ENCODE data around the gene GGT7. TPM values are rescaled to one million over a fixed set of nuclear protein-coding genes. Genes with fewer than 3 reads are reported as not detected.
"Not testable (repeated sequence)": the region's sequence is repeated elsewhere in the genome, so short reads cannot be mapped to it uniquely, and the experiment has no call there.

Gene GGT7, protein sequence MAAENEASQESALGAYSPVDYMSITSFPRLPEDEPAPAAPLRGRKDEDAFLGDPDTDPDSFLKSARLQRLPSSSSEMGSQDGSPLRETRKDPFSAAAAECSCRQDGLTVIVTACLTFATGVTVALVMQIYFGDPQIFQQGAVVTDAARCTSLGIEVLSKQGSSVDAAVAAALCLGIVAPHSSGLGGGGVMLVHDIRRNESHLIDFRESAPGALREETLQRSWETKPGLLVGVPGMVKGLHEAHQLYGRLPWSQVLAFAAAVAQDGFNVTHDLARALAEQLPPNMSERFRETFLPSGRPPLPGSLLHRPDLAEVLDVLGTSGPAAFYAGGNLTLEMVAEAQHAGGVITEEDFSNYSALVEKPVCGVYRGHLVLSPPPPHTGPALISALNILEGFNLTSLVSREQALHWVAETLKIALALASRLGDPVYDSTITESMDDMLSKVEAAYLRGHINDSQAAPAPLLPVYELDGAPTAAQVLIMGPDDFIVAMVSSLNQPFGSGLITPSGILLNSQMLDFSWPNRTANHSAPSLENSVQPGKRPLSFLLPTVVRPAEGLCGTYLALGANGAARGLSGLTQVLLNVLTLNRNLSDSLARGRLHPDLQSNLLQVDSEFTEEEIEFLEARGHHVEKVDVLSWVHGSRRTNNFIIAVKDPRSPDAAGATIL
- 2.0 and 2.4 TPM in 2 replicates for total RNA-seq (2014; rRNA removed; shearing (Covaris generic))

DNA sequence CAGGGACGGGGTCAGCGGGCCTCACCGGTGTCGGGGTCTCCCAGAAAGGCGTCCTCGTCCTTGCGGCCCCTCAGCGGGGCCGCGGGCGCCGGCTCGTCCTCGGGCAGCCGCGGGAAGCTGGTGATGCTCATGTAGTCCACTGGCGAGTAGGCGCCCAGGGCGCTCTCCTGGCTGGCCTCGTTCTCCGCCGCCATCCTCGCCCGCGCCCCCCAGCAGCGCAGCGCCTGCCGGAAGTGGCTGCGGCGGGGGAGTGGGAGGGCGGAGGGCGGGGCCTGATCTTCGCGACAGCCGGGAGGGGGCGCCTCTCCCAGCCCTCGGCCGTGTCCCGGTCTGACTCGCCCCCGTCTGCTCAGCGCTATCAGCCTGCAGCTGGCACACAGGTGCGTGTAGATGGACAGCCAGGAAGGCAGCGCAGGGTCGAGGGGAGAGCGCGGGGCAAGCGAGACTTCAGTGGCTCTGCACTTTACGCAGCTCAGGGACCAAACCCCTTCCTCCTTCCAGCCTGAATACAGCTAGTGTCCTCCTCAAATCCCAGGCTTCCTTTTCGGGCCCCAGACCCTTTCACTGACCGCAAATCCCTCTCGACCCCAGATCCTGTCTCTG is at the start of gene GGT7:
GGT7 (minus strand) TSS at position 235 of the 603 bp plus-strand sequence; CDS start at position 194, 41 bp downstream.
- DNase-seq (ENCODE audit: low spot score) = peak; percentile 72

DNA sequence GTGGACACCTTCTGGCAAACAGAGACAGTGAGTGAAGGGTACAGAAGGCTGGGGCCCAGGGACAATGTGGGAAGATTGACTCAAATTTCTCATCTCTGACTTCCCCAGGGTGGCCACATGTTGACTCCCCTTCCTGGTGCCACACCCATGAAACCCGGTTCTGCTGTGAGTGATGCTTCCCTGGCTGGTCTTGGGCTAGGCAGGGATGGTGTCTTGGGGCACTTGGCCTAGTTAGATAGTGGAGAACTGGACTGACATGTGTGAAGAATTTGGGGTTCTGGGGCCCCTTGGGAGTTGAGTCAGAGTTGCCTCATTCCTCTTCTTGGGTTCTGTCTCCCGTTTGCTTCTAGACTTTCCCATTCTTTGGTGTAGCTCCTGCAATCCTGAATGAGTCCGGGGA is 48.8 kb upstream of the GGT7 start:
- no peak for DNase-seq (ENCODE audit: low spot score)

DNA sequence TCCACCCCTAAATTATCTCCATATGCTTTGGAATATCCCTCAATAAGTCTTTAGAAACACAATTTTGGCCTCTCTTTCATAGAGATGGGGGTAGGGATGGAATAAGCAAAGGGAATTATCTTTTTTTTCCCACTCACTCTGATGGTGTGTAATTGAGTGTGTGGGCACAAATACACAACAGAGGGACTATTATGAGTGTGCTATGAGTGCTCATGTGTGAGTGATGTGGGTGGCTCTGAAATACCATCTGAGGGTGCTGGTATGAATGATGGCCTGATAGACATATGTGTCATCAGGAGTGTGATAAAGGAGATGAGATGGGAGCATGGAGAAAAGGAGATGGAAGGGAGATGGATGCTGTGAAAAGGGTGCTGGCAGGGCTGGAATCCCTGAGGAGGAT is 47.4 kb upstream of the GGT7 start:
- DNase-seq (ENCODE audit: low spot score) = no peak

DNA sequence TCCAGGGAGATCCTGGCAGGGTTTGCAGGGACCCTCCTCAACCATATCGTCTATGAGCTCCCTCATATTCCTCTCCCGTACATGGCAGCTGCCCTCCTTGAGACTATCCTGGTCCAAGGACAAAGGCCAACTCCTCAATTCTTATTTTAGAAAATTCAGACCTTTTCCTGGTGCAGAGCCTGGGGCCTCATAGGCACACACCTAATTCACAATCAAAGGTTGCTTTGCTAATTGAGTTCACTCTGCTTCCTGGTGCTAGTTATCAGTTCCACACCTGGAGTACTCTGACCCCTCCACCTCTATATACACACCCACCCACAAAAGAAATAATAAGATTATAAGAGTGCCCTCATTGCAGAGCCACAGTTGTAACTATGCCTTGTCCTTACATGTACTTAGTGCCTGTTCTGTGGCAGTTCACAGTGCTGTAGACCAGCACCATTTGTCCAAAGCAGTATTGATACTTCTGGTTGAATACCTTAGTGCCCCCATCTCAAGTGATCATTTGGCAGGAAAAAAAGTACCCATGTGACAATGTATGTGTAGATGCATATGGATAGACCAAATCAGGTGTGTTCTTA is 44.2 kb upstream of the GGT7 start:
- no peak for DNase-seq (ENCODE audit: low spot score)

DNA sequence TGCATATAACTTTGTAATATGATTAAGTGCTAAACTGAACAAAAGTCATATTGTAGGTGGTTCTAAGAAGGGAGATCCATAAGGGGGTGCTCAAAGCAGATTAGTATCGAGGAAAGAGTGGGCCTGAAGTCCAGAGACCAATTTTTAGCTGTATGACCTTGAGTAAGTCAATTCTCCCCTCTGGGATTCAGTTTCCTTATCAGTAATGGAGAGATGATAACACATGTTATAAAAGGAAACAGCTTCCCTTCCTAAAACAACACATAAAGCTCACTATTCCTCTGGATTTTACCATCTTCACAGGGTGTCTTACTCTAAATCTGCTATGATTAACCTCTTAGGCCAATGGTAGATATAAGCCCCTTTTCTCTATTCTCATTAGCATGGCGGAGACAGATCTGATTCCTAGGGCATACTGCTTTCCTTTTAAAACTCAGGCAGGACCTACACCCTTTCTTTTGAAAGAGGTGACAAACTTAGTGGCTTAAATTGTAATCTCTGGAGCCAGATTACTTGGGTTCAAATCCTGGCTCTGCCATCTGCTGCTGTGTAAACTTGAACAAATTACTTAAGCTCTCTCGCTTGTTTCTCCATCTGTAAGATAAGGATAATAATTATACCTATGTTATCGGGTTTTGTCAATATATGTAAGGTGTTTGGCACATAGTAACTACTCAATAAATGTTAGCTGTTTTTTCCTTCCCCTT is 43.2 kb upstream of the GGT7 start:
- no peak for DNase-seq (ENCODE audit: low spot score)

DNA sequence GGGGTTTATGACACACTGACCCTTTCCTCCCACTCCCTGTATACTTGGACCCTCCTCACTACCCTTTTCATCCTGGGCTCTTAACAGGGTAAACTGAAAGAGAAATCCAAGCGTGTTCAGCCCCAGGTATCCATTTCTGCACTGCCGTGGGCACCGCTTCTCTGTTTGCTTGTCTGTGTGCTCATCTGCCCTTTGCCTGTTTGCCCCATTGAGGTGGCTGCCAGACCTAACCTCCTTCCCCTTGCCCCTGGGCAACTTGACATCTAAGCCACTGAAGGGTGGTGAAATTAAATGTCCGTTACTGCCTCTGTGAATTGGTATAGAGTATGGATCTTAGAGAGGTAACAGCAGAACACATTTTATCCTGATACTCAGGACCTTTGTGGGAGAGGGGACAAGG is 42.5 kb upstream of the GGT7 start:
- no peak for DNase-seq (ENCODE audit: low spot score)

DNA sequence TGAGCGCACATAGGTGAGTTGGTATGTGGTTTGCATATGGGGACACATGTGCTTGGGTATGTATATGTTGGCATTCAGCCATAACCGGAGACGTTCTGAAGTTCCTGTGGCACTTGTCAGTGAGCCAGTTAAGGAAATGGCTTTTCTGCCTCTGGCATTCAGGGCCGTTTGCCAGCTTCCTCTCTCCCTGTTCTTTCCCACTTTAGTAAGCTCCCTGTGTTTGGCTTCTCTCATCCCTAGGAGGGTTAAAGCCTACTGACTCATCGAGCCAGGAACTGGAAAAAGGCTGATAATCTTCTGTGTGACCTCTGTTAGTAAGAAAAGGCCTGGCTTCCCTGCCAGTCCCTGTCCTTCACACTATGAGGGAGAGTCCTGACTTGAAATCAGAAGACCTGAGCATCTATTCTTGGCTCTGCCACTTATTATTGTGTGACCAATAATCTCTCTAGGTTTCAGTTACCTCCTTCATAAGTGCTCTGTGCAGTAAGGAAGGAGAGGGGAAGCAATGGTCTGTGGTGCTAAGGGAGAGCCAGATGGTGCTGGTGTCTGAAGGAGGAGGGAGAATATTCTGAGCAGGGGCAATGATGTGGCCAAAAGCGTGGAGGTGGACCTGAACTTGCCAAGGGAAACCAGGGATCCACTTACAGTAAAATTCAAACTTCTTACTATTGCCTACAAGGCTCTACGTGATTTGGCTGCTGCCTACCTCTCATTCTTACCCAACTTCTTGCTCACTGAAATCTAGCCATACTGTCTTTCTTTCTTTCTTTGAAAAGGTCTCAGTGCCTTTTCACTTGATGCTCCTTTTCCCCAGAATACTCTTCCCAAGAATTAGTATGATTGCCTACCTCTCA is 35.2 kb upstream of the GGT7 start:
- DNase-seq (ENCODE audit: low spot score) = peak; percentile 92

DNA sequence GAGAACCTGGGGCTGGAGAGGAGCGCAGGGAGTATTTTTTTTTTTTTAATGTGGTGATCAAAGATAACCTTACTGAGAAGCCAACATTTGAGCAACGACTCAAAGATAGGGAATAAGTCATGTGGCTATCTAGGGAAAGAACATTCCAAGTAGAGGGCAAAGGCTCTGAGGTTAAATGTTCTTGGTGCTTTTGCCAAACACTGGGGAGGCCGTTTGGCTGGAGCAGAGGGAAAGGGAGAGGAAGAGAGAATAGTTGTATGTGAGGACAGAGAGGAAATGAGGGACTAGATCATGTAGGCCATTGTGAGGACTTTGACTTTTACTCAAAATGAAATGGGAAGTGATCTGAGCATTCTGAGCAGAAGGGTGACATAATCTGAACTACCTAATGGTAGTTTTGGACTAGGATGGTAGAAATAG is 31.6 kb upstream of the GGT7 start:
- DNase-seq (ENCODE audit: low spot score) = no peak

DNA sequence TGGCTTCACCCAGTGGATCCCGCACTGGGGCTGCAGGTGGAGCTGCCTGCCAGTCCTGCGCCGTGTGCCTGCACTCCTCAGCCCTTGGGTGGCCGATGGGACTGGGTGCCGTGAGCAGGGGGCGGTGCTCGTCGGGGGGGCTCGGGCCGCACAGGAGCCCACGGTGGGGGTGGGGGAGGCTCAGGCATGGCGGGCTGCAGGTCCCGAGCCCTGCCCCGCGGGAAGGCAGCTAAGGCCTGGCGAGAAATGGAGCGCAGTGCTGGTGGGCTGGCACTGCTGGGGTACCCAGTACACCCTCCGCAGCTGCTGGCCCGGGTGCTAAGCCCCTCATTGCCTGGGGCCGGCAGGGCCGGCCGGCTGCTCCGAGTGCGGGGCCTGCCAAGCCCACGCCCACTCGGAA is 26.1 kb upstream of the GGT7 start:
- DNase-seq (ENCODE audit: low spot score) = not testable (repeated sequence)

DNA sequence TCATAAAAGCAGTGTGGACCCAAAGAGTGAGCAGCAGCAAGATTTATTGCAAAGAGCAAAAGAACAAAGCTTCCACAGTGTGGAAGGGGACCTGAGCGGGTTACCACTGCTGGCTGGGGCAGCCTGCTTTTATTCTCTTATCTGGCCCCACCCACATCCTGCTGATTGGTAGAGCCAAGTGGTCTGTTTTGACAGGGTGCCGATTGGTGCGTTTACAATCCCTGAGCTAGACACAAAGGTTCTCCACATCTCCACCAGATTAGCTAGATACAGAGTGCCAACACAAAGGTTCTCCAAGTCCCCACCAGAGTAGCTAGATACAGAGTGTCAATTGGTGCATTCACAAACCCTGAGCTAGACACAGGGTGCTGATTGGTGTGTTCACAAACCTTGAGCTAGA is 25.5 kb upstream of the GGT7 start:
- DNase-seq (ENCODE audit: low spot score) = not testable (repeated sequence)

DNA sequence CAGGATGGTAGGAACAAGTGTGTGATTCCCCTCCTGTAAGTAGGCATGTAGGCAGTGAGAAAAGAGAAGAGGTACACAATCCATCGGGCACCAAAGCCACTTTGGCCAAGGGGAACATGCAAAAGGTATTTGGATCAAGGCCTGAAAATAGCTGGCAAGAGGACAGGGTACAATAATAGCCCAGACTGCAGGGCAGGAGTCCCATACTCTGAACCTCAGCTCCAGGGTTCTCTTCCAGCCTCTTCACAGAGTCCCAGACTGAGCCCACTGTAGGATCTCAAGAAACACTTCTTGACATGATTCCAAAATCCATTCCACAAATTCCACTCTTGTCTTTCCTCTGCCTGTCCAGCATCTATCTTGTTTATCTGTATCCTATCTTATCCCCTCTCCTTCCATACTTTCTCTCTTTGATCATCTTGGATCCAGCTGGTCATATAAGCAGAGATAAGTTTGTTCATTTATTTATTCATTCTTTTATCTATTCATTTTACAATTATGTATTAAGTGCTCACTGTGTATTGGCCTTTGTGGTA is 23.5 kb upstream of the GGT7 start:
- no peak for DNase-seq (ENCODE audit: low spot score)

DNA sequence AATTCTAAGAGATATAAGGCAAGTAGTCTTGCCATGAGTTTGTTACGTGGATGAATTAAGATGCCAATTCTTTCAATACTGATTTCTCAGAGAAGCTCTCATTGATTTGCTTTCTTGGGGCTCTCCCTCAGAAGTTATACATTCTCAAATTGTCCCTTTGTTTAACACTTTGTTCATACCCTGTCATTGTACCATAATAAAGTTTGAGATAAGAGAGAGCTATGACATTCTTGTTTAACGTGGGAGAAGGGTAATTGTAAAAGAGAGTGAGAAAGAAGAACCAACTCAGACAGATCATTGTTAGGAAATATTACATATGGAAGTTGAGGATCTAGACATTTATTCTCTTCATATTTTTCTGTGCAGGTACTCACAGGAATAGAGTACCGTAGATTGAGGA is 22.8 kb upstream of the GGT7 start:
- no peak for DNase-seq (ENCODE audit: low spot score)

DNA sequence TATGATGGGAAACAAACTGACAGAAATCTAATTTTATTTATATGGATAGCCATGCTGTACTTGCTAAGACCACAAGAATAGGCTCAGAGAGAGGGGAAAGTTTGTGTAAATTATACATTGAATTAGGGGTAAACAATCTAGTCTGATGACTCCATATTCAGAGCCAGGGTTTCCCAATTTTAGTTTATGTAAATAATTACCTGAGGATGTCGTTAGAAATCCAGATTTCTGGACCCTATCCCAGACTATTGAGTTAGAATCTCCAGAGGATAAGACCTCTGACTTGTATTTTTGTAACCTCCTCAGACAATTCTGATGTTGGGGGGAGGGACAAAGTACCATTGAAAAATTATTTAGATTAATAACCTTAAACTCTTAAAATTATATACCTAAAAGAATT is 22.1 kb upstream of the GGT7 start:
- DNase-seq (ENCODE audit: low spot score) = no peak

DNA sequence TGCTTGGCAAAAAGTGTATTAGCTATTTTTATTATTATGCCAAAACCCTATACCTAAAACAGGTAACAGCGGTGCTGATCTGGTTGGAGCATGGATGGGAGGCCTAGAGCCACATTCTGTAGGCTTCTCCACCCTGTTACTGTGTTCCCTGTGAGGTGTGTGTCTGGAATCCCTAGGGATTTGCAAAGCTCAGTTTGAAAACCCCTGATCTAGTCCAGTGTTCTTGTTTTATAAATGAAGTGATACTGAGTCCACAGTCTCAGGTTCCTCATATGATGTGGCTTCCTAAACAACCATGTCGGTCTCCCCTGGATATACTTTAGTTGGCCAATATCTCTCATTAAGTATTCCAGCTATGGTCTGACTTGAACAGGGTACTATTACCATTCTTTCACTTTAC is 20.0 kb upstream of the GGT7 start:
- no peak for DNase-seq (ENCODE audit: low spot score)

DNA sequence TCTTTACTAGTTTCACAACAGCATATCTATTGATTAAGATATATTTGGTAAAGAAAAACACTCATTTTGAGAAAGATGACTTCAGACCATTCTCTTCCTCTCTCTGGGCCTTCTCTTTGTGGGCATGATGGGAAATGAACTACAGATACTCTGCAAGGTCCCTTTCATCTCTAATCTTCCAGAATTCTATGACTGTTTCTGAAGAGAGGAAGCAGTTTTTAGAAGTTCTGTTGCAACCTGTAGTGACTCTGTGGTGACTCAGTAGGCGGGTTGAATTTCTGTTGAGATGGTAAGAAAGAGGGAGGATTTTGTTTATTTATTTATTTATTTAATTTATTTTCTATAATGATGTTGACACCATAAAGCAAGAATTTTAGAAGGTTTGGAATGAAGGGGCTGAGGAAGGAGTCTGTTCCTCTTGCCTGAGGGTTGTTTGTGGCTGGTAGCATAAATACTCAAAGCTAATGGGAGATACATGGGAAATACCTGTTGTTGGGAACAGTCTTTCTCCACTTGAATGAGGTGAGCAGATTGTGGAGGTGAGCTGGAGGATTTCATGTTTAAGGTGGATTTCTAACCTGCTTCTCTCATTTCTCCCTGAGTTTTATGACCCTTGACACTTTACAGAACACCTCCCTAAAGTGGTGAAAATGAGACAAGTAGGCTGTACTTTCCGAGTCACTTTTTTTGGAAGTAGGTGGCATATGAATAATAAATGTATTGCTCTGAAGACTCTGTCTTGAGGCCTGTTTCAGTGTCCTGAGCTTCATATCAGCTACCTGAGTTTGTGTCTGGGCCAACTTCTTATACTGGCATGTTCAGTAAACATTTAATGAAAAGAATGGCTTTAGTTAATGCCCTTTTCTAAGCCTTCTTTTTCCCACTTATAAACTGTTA is 18.8 kb upstream of the GGT7 start:
- no peak for DNase-seq (ENCODE audit: low spot score)

DNA sequence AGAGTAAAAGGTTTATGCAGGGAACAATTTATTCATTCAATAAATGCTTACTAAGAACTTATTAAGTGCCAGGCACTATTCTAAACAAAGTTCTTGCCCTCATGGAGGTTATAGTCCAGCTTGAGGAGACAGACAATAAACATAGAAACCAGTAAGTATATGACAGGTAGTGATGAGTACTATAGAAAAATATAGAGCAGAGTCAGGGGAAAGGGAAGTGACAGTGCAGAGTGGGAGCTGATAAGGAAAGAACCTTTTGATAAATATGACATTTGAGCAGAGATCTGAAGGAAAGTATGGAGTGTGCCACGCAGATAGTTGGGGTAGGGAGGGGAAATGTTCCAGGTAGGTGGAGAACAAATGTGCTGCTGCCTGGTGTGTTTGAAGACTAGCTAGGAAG is 15.8 kb upstream of the GGT7 start:
- DNase-seq (ENCODE audit: low spot score) = no peak

DNA sequence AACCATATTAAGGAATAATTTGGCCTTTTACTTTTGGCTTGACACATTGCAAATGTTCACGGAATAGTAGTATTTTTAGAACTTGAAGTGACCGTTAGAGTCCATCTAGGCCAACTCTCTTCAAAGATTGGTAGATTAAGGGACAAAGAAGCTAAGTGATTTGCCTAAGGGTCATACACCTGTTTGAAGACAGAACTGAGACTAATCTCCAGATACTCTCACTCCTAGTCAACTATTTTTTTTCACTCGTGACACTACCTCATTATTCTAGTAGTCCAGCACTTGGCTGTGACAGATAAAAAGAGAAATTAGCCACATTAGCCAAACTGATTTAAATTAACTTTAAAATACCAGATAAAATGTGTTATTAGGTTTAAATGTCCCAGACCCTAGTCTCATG is 14.4 kb upstream of the GGT7 start:
- DNase-seq (ENCODE audit: low spot score) = no peak

DNA sequence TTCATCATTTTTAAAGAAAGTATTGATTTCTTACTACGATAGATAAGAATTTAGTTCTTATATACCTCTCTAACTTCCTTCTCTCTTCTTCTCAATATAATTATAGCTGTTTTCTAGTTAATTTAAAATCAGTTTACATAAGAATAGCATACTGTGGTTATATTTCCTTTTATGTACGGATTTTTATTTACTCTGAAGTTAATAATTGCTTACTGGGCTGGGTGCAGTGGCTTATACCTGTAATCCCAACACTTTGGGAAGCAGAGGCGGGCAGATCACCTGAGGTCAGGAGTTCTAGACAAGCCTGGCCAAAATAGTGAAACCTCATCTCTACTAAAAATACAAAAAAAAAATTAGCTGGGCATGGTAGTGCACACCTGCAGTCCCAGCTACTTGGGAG is 13.5 kb upstream of the GGT7 start:
- DNase-seq (ENCODE audit: low spot score) = no peak

DNA sequence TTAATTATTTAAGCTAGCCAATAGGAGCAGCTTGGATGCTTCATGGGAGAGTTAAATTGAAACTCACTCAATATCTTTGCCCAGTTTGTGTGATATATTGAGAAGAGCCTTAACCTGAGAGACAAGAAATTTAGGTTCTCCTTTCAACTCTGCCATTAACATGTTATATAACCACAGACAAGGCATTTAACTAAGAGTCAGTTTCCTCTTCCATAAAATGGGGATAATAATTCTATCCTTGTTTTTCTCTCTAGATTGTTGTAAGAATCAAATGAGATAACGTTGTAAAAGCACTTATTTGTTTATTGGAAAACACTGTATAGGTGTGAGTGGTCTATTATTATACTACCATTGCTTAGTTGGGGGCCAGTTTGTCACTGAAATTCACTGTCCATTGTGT is 11.6 kb upstream of the GGT7 start:
- DNase-seq (ENCODE audit: low spot score) = no peak

DNA sequence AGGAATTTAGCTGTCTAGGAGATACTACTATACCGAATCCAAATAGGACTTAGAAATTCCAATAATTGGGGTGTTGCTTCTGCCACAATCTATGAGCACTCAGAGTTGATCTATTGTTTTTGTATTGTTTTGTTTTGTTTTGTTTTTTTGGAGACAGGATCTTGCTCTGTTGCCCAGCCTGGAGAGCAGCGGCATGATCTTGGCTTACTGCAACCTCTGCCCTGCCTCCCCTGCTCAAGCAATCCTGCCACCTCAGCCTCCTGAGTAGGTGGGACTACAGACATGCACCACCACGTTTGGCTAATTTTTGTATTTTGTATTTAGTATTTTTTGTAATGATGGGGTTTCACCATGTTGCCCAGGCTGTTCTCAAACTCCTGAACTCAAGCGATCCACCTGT is 11.2 kb upstream of the GGT7 start:
- DNase-seq (ENCODE audit: low spot score) = no peak
